ENCODE results near the gene ODAPH. TPM values are rescaled to one million over a fixed set of nuclear protein-coding genes. Genes with fewer than 3 reads are reported as not detected.

ODAPH gene
- total and polyA plus RNA-seq, 4 donors = not detected

GRCh38 chr4:75596061-75596460, 40.2 kb downstream of the ODAPH start:
- H3K4me3 ChIP-seq (ENCODE audit: low read depth in 1 of 3, low read length in 3 of 3) = no peak overlapping the region
- H3K9ac ChIP-seq (ENCODE audit: low read depth in 1 of 2, low read length in 2 of 2) = no peak overlapping the region
- no peaks in the 10 kb centered on the region for H3K4me1 ChIP-seq (ENCODE audit: control insufficient read depth in 4 of 4, insufficient read depth in 4 of 4, low read length in 3 of 4)
- WGBS = 75% methylated on average over 3 of the region's 3 CpGs
- no peak overlapping the region for H3K27ac ChIP-seq (ENCODE audit: low read depth in 1 of 2, low read length in 2 of 2)
- H3K9me3 ChIP-seq (ENCODE audit: control insufficient read depth in 4 of 4, low read length in 3 of 4) = no peaks in the 10 kb centered on the region
- H3K27me3 ChIP-seq (ENCODE audit: control insufficient read depth in 4 of 4, insufficient read depth in 4 of 4, low read length in 3 of 4) = no peaks in the 10 kb centered on the region
- TF ChIP-seq FOXA1 (IDR thresholded peaks at IDR 0.05) = no peak
- TF ChIP-seq MAX (IDR thresholded peaks at IDR 0.05) = no peak
- TF ChIP-seq CTCF (IDR thresholded peaks at IDR 0.05; ENCODE audit: low read depth, low read length, missing input control) = no peak
- no peak for TF ChIP-seq JUND (IDR thresholded peaks at IDR 0.05)
- no peak for TF ChIP-seq ZBTB33 (IDR thresholded peaks at IDR 0.05)
- TF ChIP-seq RXRA (IDR thresholded peaks at IDR 0.05) = no peak
- TF ChIP-seq YY1 (IDR thresholded peaks at IDR 0.05) = no peak
- no peak for TF ChIP-seq SP1 (IDR thresholded peaks at IDR 0.05)
- no peak for TF ChIP-seq RAD21 (IDR thresholded peaks at IDR 0.05)
- TF ChIP-seq, protein P1, sequence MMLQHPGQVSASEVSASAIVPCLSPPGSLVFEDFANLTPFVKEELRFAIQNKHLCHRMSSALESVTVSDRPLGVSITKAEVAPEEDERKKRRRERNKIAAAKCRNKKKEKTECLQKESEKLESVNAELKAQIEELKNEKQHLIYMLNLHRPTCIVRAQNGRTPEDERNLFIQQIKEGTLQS (IDR thresholded peaks at IDR 0.05) = no peak
- TF ChIP-seq TAF1 (conservative IDR thresholded peaks at IDR 0.05) = no peak
- TF ChIP-seq GABPA (IDR thresholded peaks at IDR 0.05 in 1 of 2, conservative IDR thresholded peaks at IDR 0.05 in 1 of 2) = no peak
- no peak for DNase-seq (ENCODE audit: low spot score)
- no peaks in the 10 kb centered on the region for H3K36me3 ChIP-seq (ENCODE audit: control insufficient read depth in 4 of 4, insufficient read depth in 3 of 4, low read depth in 1 of 4, low read length in 3 of 4)

GRCh38 chr4:75598390-75598789, 42.5 kb downstream of the ODAPH start:
- no peaks in the 10 kb centered on the region for H3K36me3 ChIP-seq (ENCODE audit: control insufficient read depth in 4 of 4, insufficient read depth in 3 of 4, low read depth in 1 of 4, low read length in 3 of 4)
- no peaks in the 10 kb centered on the region for H3K4me1 ChIP-seq (ENCODE audit: control insufficient read depth in 4 of 4, insufficient read depth in 4 of 4, low read length in 3 of 4)
- H3K27me3 ChIP-seq (ENCODE audit: control insufficient read depth in 4 of 4, insufficient read depth in 4 of 4, low read length in 3 of 4) = no peaks in the 10 kb centered on the region
- DNase-seq (ENCODE audit: low spot score) = no peak
- TF ChIP-seq, protein P2, sequence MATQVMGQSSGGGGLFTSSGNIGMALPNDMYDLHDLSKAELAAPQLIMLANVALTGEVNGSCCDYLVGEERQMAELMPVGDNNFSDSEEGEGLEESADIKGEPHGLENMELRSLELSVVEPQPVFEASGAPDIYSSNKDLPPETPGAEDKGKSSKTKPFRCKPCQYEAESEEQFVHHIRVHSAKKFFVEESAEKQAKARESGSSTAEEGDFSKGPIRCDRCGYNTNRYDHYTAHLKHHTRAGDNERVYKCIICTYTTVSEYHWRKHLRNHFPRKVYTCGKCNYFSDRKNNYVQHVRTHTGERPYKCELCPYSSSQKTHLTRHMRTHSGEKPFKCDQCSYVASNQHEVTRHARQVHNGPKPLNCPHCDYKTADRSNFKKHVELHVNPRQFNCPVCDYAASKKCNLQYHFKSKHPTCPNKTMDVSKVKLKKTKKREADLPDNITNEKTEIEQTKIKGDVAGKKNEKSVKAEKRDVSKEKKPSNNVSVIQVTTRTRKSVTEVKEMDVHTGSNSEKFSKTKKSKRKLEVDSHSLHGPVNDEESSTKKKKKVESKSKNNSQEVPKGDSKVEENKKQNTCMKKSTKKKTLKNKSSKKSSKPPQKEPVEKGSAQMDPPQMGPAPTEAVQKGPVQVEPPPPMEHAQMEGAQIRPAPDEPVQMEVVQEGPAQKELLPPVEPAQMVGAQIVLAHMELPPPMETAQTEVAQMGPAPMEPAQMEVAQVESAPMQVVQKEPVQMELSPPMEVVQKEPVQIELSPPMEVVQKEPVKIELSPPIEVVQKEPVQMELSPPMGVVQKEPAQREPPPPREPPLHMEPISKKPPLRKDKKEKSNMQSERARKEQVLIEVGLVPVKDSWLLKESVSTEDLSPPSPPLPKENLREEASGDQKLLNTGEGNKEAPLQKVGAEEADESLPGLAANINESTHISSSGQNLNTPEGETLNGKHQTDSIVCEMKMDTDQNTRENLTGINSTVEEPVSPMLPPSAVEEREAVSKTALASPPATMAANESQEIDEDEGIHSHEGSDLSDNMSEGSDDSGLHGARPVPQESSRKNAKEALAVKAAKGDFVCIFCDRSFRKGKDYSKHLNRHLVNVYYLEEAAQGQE (IDR thresholded peaks at IDR 0.05) = no peak
- TF ChIP-seq FOXA1 (IDR thresholded peaks at IDR 0.05) = no peak
- no peak for TF ChIP-seq JUND (IDR thresholded peaks at IDR 0.05)
- TF ChIP-seq SP1 (IDR thresholded peaks at IDR 0.05) = no peak
- TF ChIP-seq EGR1 (IDR thresholded peaks at IDR 0.05; ENCODE audit: low read depth in 2 of 2) = no peak
- TF ChIP-seq HNF4A (conservative IDR thresholded peaks at IDR 0.05) = no peak
- no peak for TF ChIP-seq YY1 (IDR thresholded peaks at IDR 0.05)
- TF ChIP-seq NR2F2 (IDR thresholded peaks at IDR 0.05) = no peak
- no peak for TF ChIP-seq MAX (IDR thresholded peaks at IDR 0.05)
- no peak for TF ChIP-seq CTCF (IDR thresholded peaks at IDR 0.05; ENCODE audit: low read depth, low read length, missing input control)
- TF ChIP-seq RXRA (IDR thresholded peaks at IDR 0.05) = no peak
- no peak for TF ChIP-seq ZBTB33 (IDR thresholded peaks at IDR 0.05)
- no peak for TF ChIP-seq FOXA2 (IDR thresholded peaks at IDR 0.05)
- TF ChIP-seq, protein P1 (IDR thresholded peaks at IDR 0.05) = no peak
- TF ChIP-seq TAF1 (conservative IDR thresholded peaks at IDR 0.05) = no peak
- TF ChIP-seq GABPA (IDR thresholded peaks at IDR 0.05 in 1 of 2, conservative IDR thresholded peaks at IDR 0.05 in 1 of 2) = no peak
- no peak for TF ChIP-seq HNF4G (IDR thresholded peaks at IDR 0.05)
- H3K9ac ChIP-seq (ENCODE audit: low read depth in 1 of 2, low read length in 2 of 2) = no peak overlapping the region
- no peaks in the 10 kb centered on the region for H3K9me3 ChIP-seq (ENCODE audit: control insufficient read depth in 4 of 4, low read length in 3 of 4)
- WGBS = 84% methylated on average over 3 of the region's 3 CpGs
- H3K4me3 ChIP-seq (ENCODE audit: low read depth in 1 of 3, low read length in 3 of 3) = no peak overlapping the region
- no peak overlapping the region for H3K27ac ChIP-seq (ENCODE audit: low read depth in 1 of 2, low read length in 2 of 2)

All from liver (tissue), 9 donors.